Glutamatergic neuron (in vitro differentiated cells): Measurements from ENCODE around the gene TMEM164. TPM values are rescaled to one million over a fixed set of nuclear protein-coding genes. Genes with fewer than 3 reads are reported as not detected.

Source experiments
- DNase-seq: peaks from one replicate; pipeline ENCODE4 v3.0.0; 2022
- H3K27ac Mint-ChIP-seq: one replicate; pipeline ENCODE4 v1.8.0; 2020; ENCODE audit warnings: mild to moderate bottlenecking, mixed read lengths, inconsistent platforms; ENCODE audit not compliant: unreplicated experiment
- H3K27me3 Mint-ChIP-seq: one replicate; pipeline ENCODE4 v1.8.0; 2020; ENCODE audit warnings: mild to moderate bottlenecking, moderate library complexity, mixed read lengths, inconsistent platforms; ENCODE audit not compliant: unreplicated experiment
- H3K36me3 Mint-ChIP-seq: one replicate; pipeline ENCODE4 v1.8.0; 2020; ENCODE audit warnings: mild to moderate bottlenecking, mixed read lengths, inconsistent platforms; ENCODE audit not compliant: unreplicated experiment
- H3K4me1 Mint-ChIP-seq: one replicate; pipeline ENCODE4 v1.8.0; 2020; ENCODE audit warnings: mild to moderate bottlenecking, low read depth, mixed read lengths, inconsistent platforms; ENCODE audit not compliant: unreplicated experiment
- H3K4me3 Mint-ChIP-seq: one replicate; pipeline ENCODE4 v1.8.0; 2020; ENCODE audit warnings: mild to moderate bottlenecking, mixed read lengths, inconsistent platforms; ENCODE audit not compliant: unreplicated experiment
- H3K9me3 Mint-ChIP-seq: one replicate; pipeline ENCODE4 v1.8.0; 2020; ENCODE audit warnings: mild to moderate bottlenecking, moderate library complexity, mixed read lengths, inconsistent platforms; ENCODE audit not compliant: unreplicated experiment
- total RNA-seq: library from RNA; stranded (reverse); fragmentation: NEBNext Ultra II Directional; extraction: Animal tissue kit (Norgen Biotek cat#: 25700); gene quantifications from one replicate; pipeline ENCODE4 v1.2.1, GENCODE V29; 2021; ENCODE audit not compliant: unreplicated experiment
- TF ChIP-seq, protein P1 (sequence below): fragments of 200-600 bp; sonication (generic); IDR thresholded peaks from one replicate; pipeline ENCODE4 v1.5.0; 2021; ENCODE audit not compliant: partially characterized antibody, unreplicated experiment

TMEM164 gene
- total RNA-seq, 1 donor from 2014 or later: 56.6 TPM

DNA sequence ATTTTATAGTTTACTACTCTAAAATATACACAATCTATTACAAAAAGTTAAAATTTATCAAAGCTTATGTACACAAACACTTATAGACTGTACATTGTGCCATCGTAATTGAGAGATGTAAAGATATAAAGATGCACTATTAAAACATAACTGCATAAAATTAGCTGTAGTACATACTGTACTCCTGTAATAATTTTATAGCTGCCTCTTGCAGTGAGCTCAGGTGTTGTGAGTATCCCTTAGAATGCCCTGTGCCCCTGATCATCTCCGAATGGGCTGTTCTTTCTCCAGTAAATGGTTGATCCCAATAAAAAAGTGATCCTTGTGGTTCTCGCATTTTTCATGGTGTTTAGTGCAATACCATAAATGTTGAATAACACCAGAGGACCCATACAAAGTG, 101.2 kb downstream of the TMEM164 start:
- Mint-ChIP-seq H3K4me3 (no peak overlapping the region), H3K36me3 (no peaks in the 10 kb centered on the region), H3K9me3 (no peaks in the 10 kb centered on the region), H3K27ac (no peak overlapping the region), H3K27me3 (peaks cover 5% of the 10 kb centered on the region), H3K4me1 (peaks cover 3% of the 10 kb centered on the region)
- TF ChIP-seq, protein P1, sequence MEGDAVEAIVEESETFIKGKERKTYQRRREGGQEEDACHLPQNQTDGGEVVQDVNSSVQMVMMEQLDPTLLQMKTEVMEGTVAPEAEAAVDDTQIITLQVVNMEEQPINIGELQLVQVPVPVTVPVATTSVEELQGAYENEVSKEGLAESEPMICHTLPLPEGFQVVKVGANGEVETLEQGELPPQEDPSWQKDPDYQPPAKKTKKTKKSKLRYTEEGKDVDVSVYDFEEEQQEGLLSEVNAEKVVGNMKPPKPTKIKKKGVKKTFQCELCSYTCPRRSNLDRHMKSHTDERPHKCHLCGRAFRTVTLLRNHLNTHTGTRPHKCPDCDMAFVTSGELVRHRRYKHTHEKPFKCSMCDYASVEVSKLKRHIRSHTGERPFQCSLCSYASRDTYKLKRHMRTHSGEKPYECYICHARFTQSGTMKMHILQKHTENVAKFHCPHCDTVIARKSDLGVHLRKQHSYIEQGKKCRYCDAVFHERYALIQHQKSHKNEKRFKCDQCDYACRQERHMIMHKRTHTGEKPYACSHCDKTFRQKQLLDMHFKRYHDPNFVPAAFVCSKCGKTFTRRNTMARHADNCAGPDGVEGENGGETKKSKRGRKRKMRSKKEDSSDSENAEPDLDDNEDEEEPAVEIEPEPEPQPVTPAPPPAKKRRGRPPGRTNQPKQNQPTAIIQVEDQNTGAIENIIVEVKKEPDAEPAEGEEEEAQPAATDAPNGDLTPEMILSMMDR: no peak
- no peak for DNase-seq

GRCh38 chrX:110108381-110108821, 105.5 kb downstream of the TMEM164 start:
- Mint-ChIP-seq H3K9me3 (no peaks in the 10 kb centered on the region), H3K4me1 (peaks cover 3% of the 10 kb centered on the region), H3K36me3 (no peaks in the 10 kb centered on the region), H3K27ac (no peak overlapping the region), H3K4me3 (no peak overlapping the region), H3K27me3 (peaks cover 2% of the 10 kb centered on the region)
- TF ChIP-seq, protein P1: no peak
- no peak for DNase-seq

- peaks cover 5% of the 10 kb centered on the region for H3K4me1 Mint-ChIP-seq
- H3K27ac Mint-ChIP-seq: no peak overlapping the region
- H3K4me3 Mint-ChIP-seq: no peak overlapping the region
- H3K9me3 Mint-ChIP-seq: no peaks in the 10 kb centered on the region
- no peaks in the 10 kb centered on the region for H3K36me3 Mint-ChIP-seq
- TF ChIP-seq, protein P1: no peak
- no peaks in the 10 kb centered on the region for H3K27me3 Mint-ChIP-seq
- DNase-seq: no peak
These were observed 111.4 kb downstream of the TMEM164 start for GRCh38 chrX:110114260-110114776.

- no peak overlapping the region for H3K4me3 Mint-ChIP-seq
- no peaks in the 10 kb centered on the region for H3K36me3 Mint-ChIP-seq
- H3K9me3 Mint-ChIP-seq: no peaks in the 10 kb centered on the region
- H3K4me1 Mint-ChIP-seq: peaks cover 5% of the 10 kb centered on the region
- no peak for DNase-seq
- TF ChIP-seq, protein P1: no peak
- no peaks in the 10 kb centered on the region for H3K27me3 Mint-ChIP-seq
- no peak overlapping the region for H3K27ac Mint-ChIP-seq
These were observed 113.4 kb downstream of the TMEM164 start for GRCh38 chrX:110116066-110116980.

- no peak overlapping the region for H3K27ac Mint-ChIP-seq
- TF ChIP-seq, protein P1: no peak
These were observed 115.6 kb downstream of the TMEM164 start for GRCh38 chrX:110118530-110118929.

More at GRCh38 chrX:110118530-110118929, 115.6 kb downstream of the TMEM164 start:
- H3K36me3 Mint-ChIP-seq: no peaks in the 10 kb centered on the region
- no peaks in the 10 kb centered on the region for H3K9me3 Mint-ChIP-seq
- no peak for DNase-seq
- H3K4me3 Mint-ChIP-seq: no peak overlapping the region
- no peaks in the 10 kb centered on the region for H3K27me3 Mint-ChIP-seq
- H3K4me1 Mint-ChIP-seq: peaks cover 13% of the 10 kb centered on the region
